ENCODE results near the gene CCNY. TPM values are rescaled to one million over a fixed set of nuclear protein-coding genes. Genes with fewer than 3 reads are reported as not detected.
"Not testable (repeated sequence)": the region's sequence is repeated elsewhere in the genome, so short reads cannot be mapped to it uniquely, and the experiment has no call there.

CCNY gene
- total RNA-seq, 2 experiments from 2014 or later: 37.0 to 55.8 TPM

DNA sequence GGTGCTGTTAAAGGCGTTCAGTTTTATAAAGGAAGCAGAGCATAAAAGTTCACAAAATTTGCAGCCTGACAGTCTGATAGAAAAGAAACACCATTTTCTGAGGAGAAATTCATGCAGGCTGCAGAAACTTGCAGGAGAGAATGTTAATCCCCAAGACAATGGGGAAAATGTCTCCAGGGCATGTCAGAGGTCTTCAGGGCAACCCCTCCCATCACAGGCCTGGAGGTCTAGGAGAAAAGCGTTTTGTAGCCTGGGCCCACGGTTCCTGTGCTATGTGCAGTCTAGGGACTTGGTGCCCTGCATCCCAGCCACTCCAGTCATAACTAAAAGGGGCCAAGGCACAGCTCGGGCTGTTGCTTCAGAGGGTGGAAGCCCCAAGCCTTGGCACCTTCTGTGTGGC, 200.5 kb downstream of the CCNY start:
- no peaks in the 10 kb centered on the region for H3K79me2 ChIP-seq (ENCODE audit: insufficient read depth, low read depth, low read length)
- CTCF ChIA-PET (ENCODE audit: unreplicated experiment): no interaction called here
- POLR2A ChIA-PET: no interaction called here
- no peaks in the 10 kb centered on the region for H4K20me1 ChIP-seq (ENCODE audit: insufficient read depth, low read length)
- no peak overlapping the region for H3K27ac ChIP-seq (ENCODE audit: low read depth, low read length, poor library complexity, severe bottlenecking)
- no TSS peak for BruUV-seq (replicated peaks)
- peaks cover 12% of the 10 kb centered on the region for H3K9me3 ChIP-seq (ENCODE audit: low read length)
- no peak overlapping the region for H3K4me3 ChIP-seq (ENCODE audit: low read depth, low read length, poor library complexity, severe bottlenecking)
- no peak overlapping the region for H3K4me2 ChIP-seq (ENCODE audit: low read length)
- H2AFZ ChIP-seq (ENCODE audit: low read length): no peak overlapping the region
- intact Hi-C loops (cut with micrococcal nuclease; ENCODE audit: unreplicated experiment): no loop called here
- TF ChIP-seq EZH2phosphoT487 (IDR thresholded peaks at IDR 0.05; ENCODE audit: borderline replicate concordance, low read depth, low read length): no peak
- TF ChIP-seq, protein P1, sequence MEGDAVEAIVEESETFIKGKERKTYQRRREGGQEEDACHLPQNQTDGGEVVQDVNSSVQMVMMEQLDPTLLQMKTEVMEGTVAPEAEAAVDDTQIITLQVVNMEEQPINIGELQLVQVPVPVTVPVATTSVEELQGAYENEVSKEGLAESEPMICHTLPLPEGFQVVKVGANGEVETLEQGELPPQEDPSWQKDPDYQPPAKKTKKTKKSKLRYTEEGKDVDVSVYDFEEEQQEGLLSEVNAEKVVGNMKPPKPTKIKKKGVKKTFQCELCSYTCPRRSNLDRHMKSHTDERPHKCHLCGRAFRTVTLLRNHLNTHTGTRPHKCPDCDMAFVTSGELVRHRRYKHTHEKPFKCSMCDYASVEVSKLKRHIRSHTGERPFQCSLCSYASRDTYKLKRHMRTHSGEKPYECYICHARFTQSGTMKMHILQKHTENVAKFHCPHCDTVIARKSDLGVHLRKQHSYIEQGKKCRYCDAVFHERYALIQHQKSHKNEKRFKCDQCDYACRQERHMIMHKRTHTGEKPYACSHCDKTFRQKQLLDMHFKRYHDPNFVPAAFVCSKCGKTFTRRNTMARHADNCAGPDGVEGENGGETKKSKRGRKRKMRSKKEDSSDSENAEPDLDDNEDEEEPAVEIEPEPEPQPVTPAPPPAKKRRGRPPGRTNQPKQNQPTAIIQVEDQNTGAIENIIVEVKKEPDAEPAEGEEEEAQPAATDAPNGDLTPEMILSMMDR (conservative IDR thresholded peaks at IDR 0.05; ENCODE audit: low read length): no peak
- peaks cover 49% of the 10 kb centered on the region for H3K36me3 ChIP-seq (ENCODE audit: insufficient read depth, low read length)
- DNase-seq (ENCODE audit: low spot score): no peak
- H3K9me2 ChIP-seq (ENCODE audit: insufficient read depth, low read length): no peaks in the 10 kb centered on the region
- no peaks in the 10 kb centered on the region for H3K4me1 ChIP-seq (ENCODE audit: insufficient read depth, low read length, poor library complexity, severe bottlenecking)

DNA sequence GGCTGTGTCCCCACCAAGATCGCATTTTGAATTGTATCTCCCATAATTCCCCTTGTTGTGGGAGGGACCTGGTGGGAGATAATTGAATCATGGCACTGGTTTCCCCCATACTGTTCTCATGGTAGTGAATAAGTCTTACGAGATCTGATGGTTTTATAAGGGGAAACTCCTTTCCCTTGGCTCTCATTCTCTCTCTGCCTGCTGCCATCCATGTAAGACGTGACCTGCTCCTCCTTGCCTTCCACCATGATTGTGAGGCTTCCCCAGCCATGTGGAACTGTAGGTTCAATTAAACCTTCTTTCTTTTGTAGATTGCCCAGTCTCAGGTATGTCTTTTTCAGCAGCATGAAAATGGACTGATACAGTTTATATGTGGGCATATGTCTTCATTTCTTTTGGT, 201.6 kb downstream of the CCNY start:
- H3K79me2 ChIP-seq (ENCODE audit: insufficient read depth, low read depth, low read length); H3K4me1 ChIP-seq (ENCODE audit: insufficient read depth, low read length, poor library complexity, severe bottlenecking); H4K20me1 ChIP-seq (ENCODE audit: insufficient read depth, low read length); H3K4me3 ChIP-seq (ENCODE audit: low read depth, low read length, poor library complexity, severe bottlenecking); POLR2A ChIA-PET; H3K9me2 ChIP-seq (ENCODE audit: insufficient read depth, low read length); H2AFZ ChIP-seq (ENCODE audit: low read length); H3K4me2 ChIP-seq (ENCODE audit: low read length); CTCF ChIA-PET (ENCODE audit: unreplicated experiment); BruUV-seq (replicated peaks); DNase-seq (ENCODE audit: low spot score); intact Hi-C loops (cut with micrococcal nuclease; ENCODE audit: unreplicated experiment); H3K27ac ChIP-seq (ENCODE audit: low read depth, low read length, poor library complexity, severe bottlenecking): not testable (repeated sequence)
- peaks cover 12% of the 10 kb centered on the region for H3K9me3 ChIP-seq (ENCODE audit: low read length)
- peaks cover 52% of the 10 kb centered on the region for H3K36me3 ChIP-seq (ENCODE audit: insufficient read depth, low read length)

DNA sequence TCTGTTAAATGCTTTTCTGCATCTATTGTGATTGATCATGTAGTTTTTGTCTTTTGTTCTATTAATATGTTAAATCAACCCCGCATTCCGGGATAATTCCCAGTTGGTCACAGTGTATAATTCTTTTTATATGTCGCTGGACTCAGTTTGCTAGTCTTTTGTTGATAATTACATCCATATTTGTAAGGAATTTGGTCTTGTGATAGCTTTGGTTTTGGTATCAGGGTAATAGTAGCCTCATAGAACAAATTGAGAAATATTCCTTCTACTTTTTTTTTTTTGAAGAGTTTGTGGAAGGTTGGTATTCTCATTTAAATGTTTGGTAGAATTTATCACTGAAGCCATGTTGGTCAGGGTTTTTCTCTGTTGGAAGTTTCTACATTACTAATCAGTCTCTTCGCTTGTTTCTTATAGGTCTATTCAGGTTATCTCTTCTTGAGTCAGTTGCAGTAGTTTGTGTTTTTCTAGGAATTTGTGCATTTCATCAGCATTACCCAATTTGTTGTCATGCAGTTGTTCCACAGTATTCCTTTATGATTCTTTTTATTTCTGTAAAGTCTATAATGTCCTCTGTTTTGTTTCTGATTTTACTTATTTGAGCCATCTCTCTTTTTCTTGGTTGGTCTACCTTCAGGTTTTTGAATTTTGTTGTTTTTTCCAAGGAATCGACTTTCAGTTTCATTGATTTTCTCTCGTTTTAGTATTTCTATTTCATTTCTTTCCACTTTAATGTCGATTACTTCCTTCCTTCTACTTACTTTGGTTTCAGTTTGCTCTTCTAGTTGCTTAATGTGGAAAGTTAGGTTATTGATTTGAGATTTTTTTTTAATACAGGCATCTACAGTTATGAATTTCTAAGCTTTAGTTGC, 204.2 kb downstream of the CCNY start:
- ChIA-PET CTCF (ENCODE audit: unreplicated experiment) (no interaction called here), POLR2A (interaction anchor here (1.0 kb wide), 1 partner anchor 9 kb away, joined by 5 read pairs; no protein-coding TSS in a partner anchor)
- DNase-seq (ENCODE audit: low spot score): no peak
- H4K20me1 ChIP-seq (ENCODE audit: insufficient read depth, low read length): no peaks in the 10 kb centered on the region
- H3K9me2 ChIP-seq (ENCODE audit: insufficient read depth, low read length): no peaks in the 10 kb centered on the region
- no peak overlapping the region for H3K4me2 ChIP-seq (ENCODE audit: low read length)
- peaks cover 4% of the 10 kb centered on the region for H3K9me3 ChIP-seq (ENCODE audit: low read length)
- no peak for TF ChIP-seq EZH2phosphoT487 (IDR thresholded peaks at IDR 0.05; ENCODE audit: borderline replicate concordance, low read depth, low read length)
- TF ChIP-seq, protein P1 (conservative IDR thresholded peaks at IDR 0.05; ENCODE audit: low read length): no peak
- BruUV-seq (replicated peaks): no TSS peak
- peaks cover 28% of the 10 kb centered on the region for H3K36me3 ChIP-seq (ENCODE audit: insufficient read depth, low read length)
- H3K79me2 ChIP-seq (ENCODE audit: insufficient read depth, low read depth, low read length): no peaks in the 10 kb centered on the region
- no peak overlapping the region for H3K27ac ChIP-seq (ENCODE audit: low read depth, low read length, poor library complexity, severe bottlenecking)
- H2AFZ ChIP-seq (ENCODE audit: low read length): no peak overlapping the region
- no peaks in the 10 kb centered on the region for H3K4me1 ChIP-seq (ENCODE audit: insufficient read depth, low read length, poor library complexity, severe bottlenecking)
- no peak overlapping the region for H3K4me3 ChIP-seq (ENCODE audit: low read depth, low read length, poor library complexity, severe bottlenecking)
- intact Hi-C loops (cut with micrococcal nuclease; ENCODE audit: unreplicated experiment): no loop called here

Measured in OCI-LY7 (cell line).